ENCODE results near the gene PTPRC.
A peak's percentile ranks its signal among the peaks of the same experiment; 100 is the strongest.

The PTPRC gene

DNA sequence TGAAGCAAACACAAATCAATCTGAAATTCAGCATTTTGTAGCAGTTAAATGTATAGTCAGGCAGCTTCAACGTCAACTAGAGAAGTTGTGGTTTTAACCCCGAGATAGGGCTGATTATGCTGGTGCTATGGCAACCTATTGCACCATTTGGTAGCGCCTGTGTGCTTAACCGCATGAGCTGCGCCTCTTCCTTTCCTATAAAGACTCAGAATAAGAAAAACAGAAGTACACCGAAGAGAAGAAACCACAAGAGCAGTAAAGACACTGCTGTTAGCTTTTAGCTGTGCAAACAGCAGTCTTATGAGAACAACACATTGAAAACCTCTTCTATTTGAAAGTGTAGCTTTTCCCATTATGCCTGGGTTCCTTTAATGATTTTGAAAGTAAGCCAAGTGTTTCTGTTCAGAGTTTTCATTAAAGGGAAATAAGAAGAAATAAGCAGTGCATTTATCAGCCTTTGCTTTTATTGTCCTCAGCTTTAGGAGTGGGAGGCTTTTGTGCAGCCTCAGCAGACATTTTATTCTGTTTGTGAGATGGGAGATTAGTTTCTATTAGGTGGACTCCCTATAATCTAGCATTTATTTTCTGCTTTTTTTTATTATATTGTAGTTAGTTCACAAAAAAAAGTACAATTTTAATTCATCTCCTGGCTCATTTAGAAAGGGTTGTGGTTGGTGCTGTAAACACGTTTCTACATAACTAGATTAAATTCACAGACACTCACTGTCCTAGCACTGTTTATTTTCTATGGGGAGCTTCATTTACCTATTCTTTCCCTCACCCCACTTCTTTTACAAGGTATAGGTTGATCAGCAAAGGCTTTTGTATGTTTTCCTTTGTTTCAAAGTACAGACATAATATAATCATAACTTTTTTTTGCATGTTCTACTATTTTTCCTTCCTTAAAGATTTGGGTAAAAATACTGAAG is 43.3 kb downstream of the PTPRC start:
- H3K27ac ChIP-seq: no peak overlapping the region
- TF ChIP-seq, protein P1, sequence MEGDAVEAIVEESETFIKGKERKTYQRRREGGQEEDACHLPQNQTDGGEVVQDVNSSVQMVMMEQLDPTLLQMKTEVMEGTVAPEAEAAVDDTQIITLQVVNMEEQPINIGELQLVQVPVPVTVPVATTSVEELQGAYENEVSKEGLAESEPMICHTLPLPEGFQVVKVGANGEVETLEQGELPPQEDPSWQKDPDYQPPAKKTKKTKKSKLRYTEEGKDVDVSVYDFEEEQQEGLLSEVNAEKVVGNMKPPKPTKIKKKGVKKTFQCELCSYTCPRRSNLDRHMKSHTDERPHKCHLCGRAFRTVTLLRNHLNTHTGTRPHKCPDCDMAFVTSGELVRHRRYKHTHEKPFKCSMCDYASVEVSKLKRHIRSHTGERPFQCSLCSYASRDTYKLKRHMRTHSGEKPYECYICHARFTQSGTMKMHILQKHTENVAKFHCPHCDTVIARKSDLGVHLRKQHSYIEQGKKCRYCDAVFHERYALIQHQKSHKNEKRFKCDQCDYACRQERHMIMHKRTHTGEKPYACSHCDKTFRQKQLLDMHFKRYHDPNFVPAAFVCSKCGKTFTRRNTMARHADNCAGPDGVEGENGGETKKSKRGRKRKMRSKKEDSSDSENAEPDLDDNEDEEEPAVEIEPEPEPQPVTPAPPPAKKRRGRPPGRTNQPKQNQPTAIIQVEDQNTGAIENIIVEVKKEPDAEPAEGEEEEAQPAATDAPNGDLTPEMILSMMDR (conservative IDR thresholded peaks at IDR 0.05): no peak
- TF ChIP-seq ZFX (IDR thresholded peaks at IDR 0.05): no peak

DNA sequence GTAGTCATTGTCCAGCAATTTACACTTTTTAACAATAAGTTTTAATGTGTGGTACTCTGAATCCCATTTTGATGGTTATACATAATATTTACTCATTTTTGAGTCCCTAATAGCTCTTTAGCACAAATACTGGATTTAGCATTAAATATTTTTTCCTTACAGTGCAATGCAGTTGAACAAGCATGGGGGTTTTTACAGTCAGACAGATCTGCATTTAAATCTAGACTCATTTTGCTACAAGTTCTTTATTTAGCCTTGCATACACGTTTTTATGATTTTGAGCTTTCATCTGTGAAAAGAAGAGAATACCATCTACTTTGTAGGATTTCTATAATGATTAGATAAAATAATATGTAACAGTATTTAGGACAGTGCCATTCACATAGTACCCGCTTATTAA is 44.0 kb downstream of the PTPRC start:
- TF ChIP-seq, protein P1 (conservative IDR thresholded peaks at IDR 0.05): no peak
- no peak for TF ChIP-seq ZFX (IDR thresholded peaks at IDR 0.05)
- no peak overlapping the region for H3K27ac ChIP-seq

DNA sequence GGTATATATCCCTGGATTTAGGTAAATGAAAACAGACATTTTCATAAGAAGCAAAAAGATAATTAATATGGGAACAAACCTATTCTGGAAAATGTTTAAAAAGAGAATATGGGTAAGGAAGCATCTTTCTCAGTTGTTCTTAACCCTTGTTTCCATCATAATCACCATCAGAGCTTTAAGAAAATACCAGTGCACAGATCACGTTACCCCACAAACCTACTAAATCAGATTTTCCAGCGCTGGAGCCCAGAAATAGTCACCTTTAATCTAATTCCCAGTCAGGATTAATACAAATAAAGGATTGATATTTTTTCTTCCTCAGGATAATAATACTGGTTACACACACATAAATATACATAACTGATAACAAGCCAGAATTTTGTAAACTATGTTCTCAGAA is 44.6 kb downstream of the PTPRC start:
- H3K27ac ChIP-seq: no peak overlapping the region
- TF ChIP-seq, protein P1 (conservative IDR thresholded peaks at IDR 0.05): no peak
- no peak for TF ChIP-seq ZFX (IDR thresholded peaks at IDR 0.05)

DNA sequence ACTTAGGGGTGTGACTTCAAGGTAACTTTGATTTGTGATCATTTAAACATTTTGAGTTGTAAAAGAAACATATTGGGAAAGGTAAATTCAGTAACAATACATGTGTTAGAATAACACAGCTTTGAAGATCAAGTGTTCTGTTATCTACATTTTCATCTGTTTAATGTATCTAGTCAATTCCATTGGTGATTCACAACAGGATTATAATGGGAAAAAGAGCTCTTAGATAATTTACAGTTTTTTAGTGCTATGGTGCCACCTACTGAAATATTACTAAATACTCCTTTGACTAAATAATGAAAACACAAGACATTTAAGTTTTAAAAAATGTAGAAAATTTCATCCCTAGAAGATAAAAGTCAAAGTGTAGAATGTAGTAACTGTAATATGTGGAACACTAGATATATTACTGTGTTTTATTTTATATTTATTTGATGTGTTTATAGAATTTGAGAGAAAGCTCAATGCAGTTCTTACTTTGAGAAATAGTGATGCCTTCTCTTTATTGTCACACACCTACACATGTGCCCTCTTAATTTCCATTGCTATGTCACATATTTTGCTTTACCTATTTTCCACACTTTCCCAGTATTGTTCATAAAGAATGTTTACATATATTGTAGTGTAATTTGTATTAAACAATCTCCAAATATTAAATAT is 47.4 kb downstream of the PTPRC start:
- TF ChIP-seq, protein P1 (conservative IDR thresholded peaks at IDR 0.05): peak; percentile 59
- TF ChIP-seq ZFX (IDR thresholded peaks at IDR 0.05): no peak

DNA sequence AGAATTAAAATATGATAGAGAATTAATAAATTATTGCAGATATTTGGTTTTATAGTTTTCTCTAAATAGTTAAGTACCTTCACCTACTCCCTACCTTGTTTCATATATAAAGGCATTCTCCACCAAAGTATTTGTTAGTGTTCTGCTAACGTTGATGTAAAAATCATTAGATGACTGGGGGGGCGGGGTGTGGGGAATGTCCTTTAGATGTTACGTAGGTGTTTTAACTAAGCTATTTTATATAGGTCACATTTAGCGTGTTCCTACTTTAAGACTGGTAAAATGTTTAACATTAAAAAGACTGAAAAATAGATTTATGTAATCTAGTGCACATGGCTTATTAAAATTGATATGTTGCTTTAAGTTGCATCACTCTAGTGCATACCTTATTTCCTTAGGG is 48.6 kb downstream of the PTPRC start:
- H3K27ac ChIP-seq: no peak overlapping the region
- TF ChIP-seq ZFX (IDR thresholded peaks at IDR 0.05): no peak
- TF ChIP-seq, protein P1 (conservative IDR thresholded peaks at IDR 0.05): no peak

More for the DNA sequence above, 47.4 kb downstream of the PTPRC start:
- no peak overlapping the region for H3K27ac ChIP-seq

DNA sequence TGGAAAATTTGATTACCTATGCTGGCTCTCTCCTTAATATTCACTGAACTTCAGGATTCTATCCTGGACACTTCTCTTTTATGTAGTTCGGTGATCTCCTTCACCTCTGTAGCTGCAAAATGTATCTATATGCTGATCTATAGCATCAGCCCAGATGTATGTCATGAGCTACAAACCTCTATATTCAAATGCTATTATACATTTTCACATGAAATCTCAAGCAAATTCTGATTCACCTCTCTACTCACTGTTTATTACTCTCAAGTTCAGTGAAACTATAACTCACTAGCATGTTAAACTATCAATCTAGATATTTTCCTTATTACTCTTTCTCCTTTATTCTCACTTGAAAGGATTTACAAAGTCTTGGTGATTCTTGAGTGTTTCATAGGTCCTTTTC is 52.2 kb downstream of the PTPRC start:
- TF ChIP-seq ZFX (IDR thresholded peaks at IDR 0.05): no peak
- TF ChIP-seq, protein P1 (conservative IDR thresholded peaks at IDR 0.05): no peak
- no peak overlapping the region for H3K27ac ChIP-seq

DNA sequence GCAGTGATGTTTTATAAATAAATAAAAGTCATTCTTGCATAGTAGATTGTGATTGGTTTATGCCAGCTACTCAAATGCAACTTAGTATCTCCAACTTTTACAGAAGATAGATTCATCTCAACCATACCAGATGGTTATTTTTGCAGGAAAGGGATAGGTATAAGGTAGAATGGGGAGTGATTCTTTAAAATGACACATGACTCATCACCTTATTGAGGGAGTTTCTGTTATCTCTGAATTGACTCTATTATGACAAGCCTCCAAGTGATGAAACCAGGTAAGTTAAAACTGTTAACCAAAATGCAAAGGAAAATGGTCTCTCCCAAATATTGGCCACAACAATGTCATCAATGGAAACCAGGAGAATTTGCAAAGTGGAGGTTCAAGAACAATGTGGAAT is 54.5 kb downstream of the PTPRC start:
- no peak overlapping the region for H3K27ac ChIP-seq
- TF ChIP-seq, protein P1 (conservative IDR thresholded peaks at IDR 0.05): no peak
- no peak for TF ChIP-seq ZFX (IDR thresholded peaks at IDR 0.05)
